HUDEP-2 (cell line): ENCODE measurements around the gene SNX27.

Experiments used
- DNase-seq, 76 experiments: peaks; one replicate each; lab custom pipeline; 2025; ENCODE audit not compliant: unreplicated experiment in 76 of 76; lab: John Stamatoyannopoulos, UW

Gene SNX27

GRCh38 chr1:151611832-151612500 lies at the start of gene SNX27:
SNX27 (plus strand) TSS chr1:151612050; CDS start chr1:151612202, 152 bp downstream.
- DNase-seq = peak in 74 of 76 experiments; percentile 16 to 91 (median 80)

- DNase-seq = no peak
These were observed 49.2 kb upstream of the SNX27 start for GRCh38 chr1:151562661-151563060.

GRCh38 chr1:151563376-151563775 lies 48.5 kb upstream of the SNX27 start:
- DNase-seq = no peak

- no peak for DNase-seq
These were observed 46.2 kb upstream of the SNX27 start for GRCh38 chr1:151565502-151566189.

GRCh38 chr1:151568626-151569088 lies 43.2 kb upstream of the SNX27 start:
- DNase-seq = peak in 15 of 76 experiments; percentile 3 to 39 (median 17)

GRCh38 chr1:151570819-151571218 lies 41.0 kb upstream of the SNX27 start:
- DNase-seq = no peak

GRCh38 chr1:151574575-151575529 lies 37.0 kb upstream of the SNX27 start:
- DNase-seq = peak in 73 of 76 experiments; percentile 15 to 86 (median 69)

- no peak for DNase-seq
These were observed 34.7 kb upstream of the SNX27 start for GRCh38 chr1:151577173-151577572.

- no peak for DNase-seq
These were observed 32.9 kb upstream of the SNX27 start for GRCh38 chr1:151578941-151579340.

- no peak for DNase-seq
These were observed 32.2 kb upstream of the SNX27 start for GRCh38 chr1:151579436-151580225.

- no peak for DNase-seq
These were observed 30.4 kb upstream of the SNX27 start for GRCh38 chr1:151581451-151581850.

- DNase-seq = no peak
These were observed 29.9 kb upstream of the SNX27 start for GRCh38 chr1:151581921-151582320.

GRCh38 chr1:151583796-151584195 lies 28.1 kb upstream of the SNX27 start:
- no peak for DNase-seq

- peak in 53 of 76 experiments; percentile 5 to 67 (median 33) for DNase-seq
These were observed 27.6 kb upstream of the SNX27 start for GRCh38 chr1:151584278-151584677.

GRCh38 chr1:151584780-151585179 lies 27.1 kb upstream of the SNX27 start:
- DNase-seq = peak in 1 of 76 experiments; percentile 15

- no peak for DNase-seq
These were observed 26.2 kb upstream of the SNX27 start for GRCh38 chr1:151585622-151586021.

- DNase-seq = no peak
These were observed 20.9 kb upstream of the SNX27 start for GRCh38 chr1:151590961-151591360.

- DNase-seq = no peak
These were observed 18.1 kb upstream of the SNX27 start for GRCh38 chr1:151593730-151594129.

GRCh38 chr1:151594143-151594625 lies 17.7 kb upstream of the SNX27 start:
- DNase-seq = peak in 53 of 76 experiments; percentile 3 to 66 (median 39)
